Duodenal mucosa (tissue), 2 donors: ENCODE data around the gene HIP1.
"Not testable (repeated sequence)": the region's sequence is repeated elsewhere in the genome, so short reads cannot be mapped to it uniquely, and the experiment has no call there.

Experiments
- H3K27ac ChIP-seq: one replicate; pipeline ENCODE4 v1.7.0; 2013; ENCODE audit warnings: low read depth, low read length
- H3K27me3 ChIP-seq, 2 donors: one replicate each; pipeline ENCODE4 v1.7.0; 2013; ENCODE audit warnings: low read length in 2 of 2, control low read depth in 1 of 2; ENCODE audit not compliant: insufficient read depth in 2 of 2, control insufficient read depth in 1 of 2
- H3K36me3 ChIP-seq, 2 donors: one replicate each; pipeline ENCODE4 v1.7.0; 2013; ENCODE audit warnings: low read length in 2 of 2, control low read depth in 1 of 2; ENCODE audit not compliant: insufficient read depth in 2 of 2, control insufficient read depth in 1 of 2
- H3K4me1 ChIP-seq, 2 donors: one replicate each; pipeline ENCODE4 v1.7.0; 2013; ENCODE audit warnings: low read length in 2 of 2, control low read depth in 1 of 2; ENCODE audit not compliant: insufficient read depth in 2 of 2, control insufficient read depth in 1 of 2
- H3K4me3 ChIP-seq, 2 donors: one replicate each; pipeline ENCODE4 v1.7.0; 2013; ENCODE audit warnings: low read length in 2 of 2, low read depth in 1 of 2
- H3K9ac ChIP-seq, 2 donors: one replicate each; pipeline ENCODE4 v1.7.0; 2013; ENCODE audit warnings: low read length in 2 of 2, low read depth in 1 of 2
- H3K9me3 ChIP-seq, 2 donors: one replicate each; pipeline ENCODE4 v1.7.0; 2013; ENCODE audit warnings: low read length in 2 of 2, control low read depth in 1 of 2; ENCODE audit not compliant: control insufficient read depth in 1 of 2

The HIP1 gene

GRCh38 chr7:75602831-75603230 is 135.9 kb downstream of the HIP1 start:
- H3K9ac ChIP-seq, H3K4me1 ChIP-seq, H3K4me3 ChIP-seq, H3K36me3 ChIP-seq, H3K9me3 ChIP-seq, H3K27me3 ChIP-seq, H3K27ac ChIP-seq: not testable (repeated sequence)

GRCh38 chr7:75601539-75601938 is 137.2 kb downstream of the HIP1 start:
- no peaks in the 10 kb centered on the region for H3K27me3 ChIP-seq
- no peak overlapping the region for H3K9ac ChIP-seq
- H3K36me3 ChIP-seq: no peaks in the 10 kb centered on the region
- H3K4me1 ChIP-seq: no peaks in the 10 kb centered on the region
- H3K4me3 ChIP-seq: no peak overlapping the region
- H3K9me3 ChIP-seq: no peaks in the 10 kb centered on the region
- H3K27ac ChIP-seq: no peak overlapping the region

- not testable (repeated sequence) for H3K27me3 ChIP-seq, H3K4me1 ChIP-seq, H3K4me3 ChIP-seq, H3K9me3 ChIP-seq, H3K27ac ChIP-seq, H3K9ac ChIP-seq, H3K36me3 ChIP-seq
Observed at GRCh38 chr7:75600748-75601147, 138.0 kb downstream of the HIP1 start.

- Histone ChIP-seq H3K4me1 (peaks cover 0 to under 1% of the 10 kb centered on the region in 2 donors), H3K36me3 (no peaks in the 10 kb centered on the region)
Observed at GRCh38 chr7:75599244-75599781, 139.4 kb downstream of the HIP1 start.

GRCh38 chr7:75596727-75597614 is 141.8 kb downstream of the HIP1 start:
- H3K4me1 ChIP-seq: peaks cover 0 to 4% of the 10 kb centered on the region in 2 donors
- no peak overlapping the region for H3K27ac ChIP-seq
- no peak overlapping the region for H3K4me3 ChIP-seq
- H3K36me3 ChIP-seq: peaks cover 0 to 3% of the 10 kb centered on the region in 2 donors
- H3K27me3 ChIP-seq: no peaks in the 10 kb centered on the region
- no peak overlapping the region for H3K9ac ChIP-seq
- no peaks in the 10 kb centered on the region for H3K9me3 ChIP-seq

More at GRCh38 chr7:75599244-75599781, 139.4 kb downstream of the HIP1 start:
- Histone ChIP-seq H3K4me3 (no peak overlapping the region), H3K9me3 (no peaks in the 10 kb centered on the region), H3K27me3 (no peaks in the 10 kb centered on the region), H3K27ac (no peak overlapping the region), H3K9ac (no peak overlapping the region)

- Histone ChIP-seq H3K4me1 (peaks cover 0 to 4% of the 10 kb centered on the region in 2 donors), H3K9me3 (no peaks in the 10 kb centered on the region), H3K36me3 (peaks cover 0 to 6% of the 10 kb centered on the region in 2 donors), H3K27me3 (no peaks in the 10 kb centered on the region), H3K27ac (no peak overlapping the region), H3K9ac (no peak overlapping the region), H3K4me3 (no peak overlapping the region)
Observed at GRCh38 chr7:75595766-75596165, 143.0 kb downstream of the HIP1 start.

GRCh38 chr7:75593500-75594184 is 145.1 kb downstream of the HIP1 start:
- not testable (repeated sequence) for H3K36me3 ChIP-seq, H3K4me1 ChIP-seq, H3K27ac ChIP-seq, H3K27me3 ChIP-seq, H3K9ac ChIP-seq, H3K4me3 ChIP-seq, H3K9me3 ChIP-seq

GRCh38 chr7:75591467-75592255 is 147.1 kb downstream of the HIP1 start:
- peaks cover 0 to 10% of the 10 kb centered on the region in 2 donors for H3K36me3 ChIP-seq
- no peaks in the 10 kb centered on the region for H3K27me3 ChIP-seq
- H3K9ac ChIP-seq: no peak overlapping the region
- no peaks in the 10 kb centered on the region for H3K9me3 ChIP-seq
- H3K4me3 ChIP-seq: no peak overlapping the region
- no peak overlapping the region for H3K27ac ChIP-seq
- H3K4me1 ChIP-seq: peaks cover 0 to 4% of the 10 kb centered on the region in 2 donors

GRCh38 chr7:75590373-75591005 is 148.3 kb downstream of the HIP1 start:
- H3K27ac ChIP-seq: no peak overlapping the region
- no peaks in the 10 kb centered on the region for H3K27me3 ChIP-seq
- H3K4me1 ChIP-seq: peaks cover 0 to 4% of the 10 kb centered on the region in 2 donors
- no peaks in the 10 kb centered on the region for H3K9me3 ChIP-seq
- no peak overlapping the region for H3K4me3 ChIP-seq
- peaks cover 0 to 19% of the 10 kb centered on the region in 2 donors for H3K36me3 ChIP-seq
- H3K9ac ChIP-seq: no peak overlapping the region
